ENCODE results near the gene PALLD.

DNA sequence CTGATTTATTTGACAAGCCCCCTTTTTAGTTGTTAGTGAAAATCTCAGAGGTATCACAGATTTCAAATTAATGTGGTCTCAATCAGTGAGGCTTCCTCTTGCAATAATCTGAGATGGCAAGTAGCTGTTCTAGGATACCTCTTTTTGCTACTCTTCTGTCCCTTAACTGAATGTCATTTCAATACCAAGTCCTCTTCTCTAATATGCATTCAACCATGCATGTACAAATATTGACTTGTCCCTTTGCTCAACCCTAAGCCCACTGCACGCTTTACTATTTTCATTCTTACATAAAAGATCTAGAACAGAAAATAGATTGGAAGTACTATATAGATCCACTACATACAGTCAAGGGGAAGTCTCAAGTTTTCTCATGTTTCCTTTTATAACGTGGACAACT, 349.0 kb downstream of the PALLD start:
- no peak for TF ChIP-seq CTCF (IDR thresholded peaks at IDR 0.05; ENCODE audit: low read depth, low read length)
- no peak for TF ChIP-seq POLR2A (IDR thresholded peaks at IDR 0.05; ENCODE audit: extremely low read depth, insufficient read length)
- TF ChIP-seq, protein P1, sequence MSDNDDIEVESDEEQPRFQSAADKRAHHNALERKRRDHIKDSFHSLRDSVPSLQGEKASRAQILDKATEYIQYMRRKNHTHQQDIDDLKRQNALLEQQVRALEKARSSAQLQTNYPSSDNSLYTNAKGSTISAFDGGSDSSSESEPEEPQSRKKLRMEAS (IDR thresholded peaks at IDR 0.05; ENCODE audit: low read depth, low read length), result no peak
